ENCODE measurements around the gene ZBTB44. TPM values are rescaled to one million over a fixed set of nuclear protein-coding genes. Genes with fewer than 3 reads are reported as not detected.
A peak's percentile ranks its signal among the peaks of the same experiment; 100 is the strongest.

ZBTB44 gene
- total RNA-seq, 1 donor from 2014 or later: 32.5 TPM

- Mint-ChIP-seq H3K9me3 (ENCODE audit: unreplicated experiment) (no peaks in the 10 kb centered on the region), H3K4me1 (ENCODE audit: unreplicated experiment) (peaks cover 10% of the 10 kb centered on the region), H3K4me3 (ENCODE audit: unreplicated experiment) (no peak overlapping the region), H3K27me3 (ENCODE audit: unreplicated experiment) (peaks cover 14% of the 10 kb centered on the region), H3K27ac (ENCODE audit: unreplicated experiment) (no peak overlapping the region), H3K36me3 (ENCODE audit: unreplicated experiment) (no peaks in the 10 kb centered on the region)
- DNase-seq (ENCODE audit: extremely low spot score, unreplicated experiment): peak; percentile 62
- TF ChIP-seq CTCF (IDR thresholded peaks at IDR 0.05): no peak
Observed at GRCh38 chr11:130217133-130218031, 97.3 kb downstream of the ZBTB44 start.

DNA sequence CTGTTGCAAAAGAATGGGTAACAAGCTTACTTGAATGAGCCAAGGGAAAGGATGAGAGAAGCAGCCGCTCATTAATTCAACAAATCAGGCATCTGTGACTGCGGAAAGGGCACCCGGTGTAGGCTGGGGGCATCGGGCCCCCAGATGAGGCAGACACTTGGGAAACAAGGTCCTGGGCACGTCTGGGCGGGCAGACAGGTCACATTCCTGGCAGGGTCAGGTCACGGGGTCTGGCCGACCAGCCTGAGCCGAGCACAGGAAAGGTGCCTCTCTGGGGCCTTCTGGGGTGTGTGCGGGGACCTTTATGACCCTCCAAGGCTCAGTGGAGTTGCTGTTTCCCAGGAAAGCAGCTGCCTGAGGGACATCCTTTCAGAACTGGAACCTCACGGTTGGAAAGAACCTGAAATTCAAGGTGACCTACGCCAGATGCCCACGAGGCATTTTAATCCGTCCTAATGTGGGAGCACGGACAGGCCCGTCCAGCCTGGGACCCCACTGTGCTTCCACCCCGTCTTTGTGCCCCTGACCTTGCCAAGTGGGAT is 98.1 kb downstream of the ZBTB44 start:
- no peak overlapping the region for H3K27ac Mint-ChIP-seq (ENCODE audit: unreplicated experiment)
- no peaks in the 10 kb centered on the region for H3K9me3 Mint-ChIP-seq (ENCODE audit: unreplicated experiment)
- DNase-seq (ENCODE audit: extremely low spot score, unreplicated experiment): peak; percentile 72
- peaks cover 19% of the 10 kb centered on the region for H3K27me3 Mint-ChIP-seq (ENCODE audit: unreplicated experiment)
- TF ChIP-seq CTCF (IDR thresholded peaks at IDR 0.05): no peak
- H3K4me1 Mint-ChIP-seq (ENCODE audit: unreplicated experiment): peaks cover 10% of the 10 kb centered on the region
- no peaks in the 10 kb centered on the region for H3K36me3 Mint-ChIP-seq (ENCODE audit: unreplicated experiment)
- no peak overlapping the region for H3K4me3 Mint-ChIP-seq (ENCODE audit: unreplicated experiment)

GRCh38 chr11:130216221-130216550 is 98.5 kb downstream of the ZBTB44 start:
- Mint-ChIP-seq H3K36me3 (ENCODE audit: unreplicated experiment) (no peaks in the 10 kb centered on the region), H3K4me1 (ENCODE audit: unreplicated experiment) (peaks cover 10% of the 10 kb centered on the region), H3K27ac (ENCODE audit: unreplicated experiment) (no peak overlapping the region), H3K4me3 (ENCODE audit: unreplicated experiment) (no peak overlapping the region), H3K9me3 (ENCODE audit: unreplicated experiment) (no peaks in the 10 kb centered on the region), H3K27me3 (ENCODE audit: unreplicated experiment) (peaks cover 24% of the 10 kb centered on the region)
- DNase-seq (ENCODE audit: extremely low spot score, unreplicated experiment): peak; percentile 64
- no peak for TF ChIP-seq CTCF (IDR thresholded peaks at IDR 0.05)

DNA sequence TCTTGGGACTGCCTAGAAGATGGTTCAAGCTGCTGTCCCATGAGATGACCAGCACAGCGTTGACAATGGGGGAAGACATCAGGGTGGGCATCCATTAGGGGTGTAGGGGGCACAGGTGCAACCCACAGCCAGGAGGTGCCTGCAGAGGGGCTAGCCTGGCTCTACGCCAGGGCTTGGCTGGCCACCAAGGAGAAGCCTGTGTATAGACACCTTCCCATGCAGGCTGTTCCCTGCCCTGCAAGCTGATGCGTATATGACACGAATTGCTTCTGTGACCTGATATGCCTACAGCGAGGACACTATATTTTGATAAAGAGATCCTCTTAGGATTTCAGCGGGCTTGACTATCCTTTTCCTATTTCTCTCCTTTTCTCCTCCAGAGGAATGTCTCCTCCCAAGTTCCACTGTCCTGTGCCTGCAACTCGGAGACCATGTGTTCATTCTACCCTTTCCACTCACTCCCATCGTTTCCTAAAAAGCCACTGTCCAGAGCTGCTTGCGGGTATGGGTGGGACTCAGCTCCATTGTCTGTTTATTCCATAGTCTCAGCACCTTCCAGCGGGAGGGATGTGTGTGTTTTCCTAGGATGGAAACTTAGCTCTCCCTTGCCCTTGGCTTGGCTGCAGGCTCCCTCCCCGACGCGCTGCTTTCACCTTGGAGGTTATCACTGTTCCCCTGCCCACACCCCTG is 99.0 kb downstream of the ZBTB44 start:
- Mint-ChIP-seq H3K4me1 (ENCODE audit: unreplicated experiment) (peaks cover 10% of the 10 kb centered on the region), H3K4me3 (ENCODE audit: unreplicated experiment) (no peak overlapping the region), H3K27me3 (ENCODE audit: unreplicated experiment) (peaks cover 25% of the 10 kb centered on the region), H3K27ac (ENCODE audit: unreplicated experiment) (no peak overlapping the region), H3K36me3 (ENCODE audit: unreplicated experiment) (no peaks in the 10 kb centered on the region), H3K9me3 (ENCODE audit: unreplicated experiment) (no peaks in the 10 kb centered on the region)
- no peak for TF ChIP-seq CTCF (IDR thresholded peaks at IDR 0.05)
- DNase-seq (ENCODE audit: extremely low spot score, unreplicated experiment): peak; percentile 80

Measured in osteocyte (in vitro differentiated cells).